Fibroblast of upper back skin (primary cell): ENCODE results near the gene MGAT1.
"Not testable (repeated sequence)": the region's sequence is repeated elsewhere in the genome, so short reads cannot be mapped to it uniquely, and the experiment has no call there.

Source experiments
- DNase-seq: peaks from one replicate; pipeline ENCODE4 v3.0.0-alpha.2; 2013

MGAT1 gene

GRCh38 chr5:180784497-180785097 lies 18.0 kb downstream of the MGAT1 start:
- peak; percentile 84 for DNase-seq

GRCh38 chr5:180783340-180784052 lies 19.1 kb downstream of the MGAT1 start:
- DNase-seq = no peak

GRCh38 chr5:180782748-180783147 lies 19.9 kb downstream of the MGAT1 start:
- DNase-seq = no peak

GRCh38 chr5:180781900-180782326 lies 20.7 kb downstream of the MGAT1 start:
- not testable (repeated sequence) for DNase-seq

- no peak for DNase-seq
These were observed 22.5 kb downstream of the MGAT1 start for GRCh38 chr5:180779985-180780610.

GRCh38 chr5:180777475-180777874 lies 25.1 kb downstream of the MGAT1 start:
- no peak for DNase-seq

- no peak for DNase-seq
These were observed 26.2 kb downstream of the MGAT1 start for GRCh38 chr5:180776376-180776775.

- no peak for DNase-seq
These were observed 27.0 kb downstream of the MGAT1 start for GRCh38 chr5:180775624-180776023.

- no peak for DNase-seq
These were observed 30.8 kb downstream of the MGAT1 start for GRCh38 chr5:180771839-180772238.

- no peak for DNase-seq
These were observed 32.8 kb downstream of the MGAT1 start for GRCh38 chr5:180769821-180770220.

GRCh38 chr5:180755601-180756000 lies 47.0 kb downstream of the MGAT1 start:
- DNase-seq = no peak

GRCh38 chr5:180744253-180744652 lies 58.4 kb downstream of the MGAT1 start:
- no peak for DNase-seq

- DNase-seq = no peak
These were observed 59.9 kb downstream of the MGAT1 start for GRCh38 chr5:180742727-180743126.

- DNase-seq = not testable (repeated sequence)
These were observed 61.7 kb downstream of the MGAT1 start for GRCh38 chr5:180740953-180741352.

GRCh38 chr5:180739958-180740357 lies 62.6 kb downstream of the MGAT1 start, which contains the start of gene OR2Y1:
Gene OR2Y1, minus strand, starts transcription at chr5:180740058. Its CDS starts 0 bp downstream, at chr5:180740058.
- no peak for DNase-seq

- DNase-seq = no peak
These were observed 63.3 kb downstream of the MGAT1 start for GRCh38 chr5:180739271-180739670.

- no peak for DNase-seq
These were observed 66.1 kb downstream of the MGAT1 start for GRCh38 chr5:180736536-180736935.
